G401.6 (cell line): ENCODE data around the gene MARK2.

ENCODE experiments used
- FAIRE-seq: peaks from 2 replicates; lab custom pipeline; 2012; peaks lifted over from hg19 to GRCh38; lab: Jason Lieb, UNC

Gene MARK2

GRCh38 chr11:63882555-63883242, 43.8 kb downstream of the MARK2 start:
- FAIRE-seq: no peak

- FAIRE-seq: no peak
These were observed 44.9 kb downstream of the MARK2 start for GRCh38 chr11:63883791-63884190.

- FAIRE-seq: no peak
These were observed 45.5 kb downstream of the MARK2 start for GRCh38 chr11:63884196-63884932.

GRCh38 chr11:63887386-63887999, 48.6 kb downstream of the MARK2 start:
- no peak for FAIRE-seq

- no peak for FAIRE-seq
These were observed 49.5 kb downstream of the MARK2 start for GRCh38 chr11:63888170-63889086.

GRCh38 chr11:63889344-63889743, 50.4 kb downstream of the MARK2 start:
- FAIRE-seq: no peak

- no peak for FAIRE-seq
These were observed 51.5 kb downstream of the MARK2 start for GRCh38 chr11:63890368-63890767.

- FAIRE-seq: no peak
These were observed 53.3 kb downstream of the MARK2 start for GRCh38 chr11:63892228-63892627.

GRCh38 chr11:63893355-63893754, 54.4 kb downstream of the MARK2 start:
- no peak for FAIRE-seq

- no peak for FAIRE-seq
These were observed 57.2 kb downstream of the MARK2 start for GRCh38 chr11:63896071-63896470.

- no peak for FAIRE-seq
These were observed 58.7 kb downstream of the MARK2 start for GRCh38 chr11:63897459-63898146.

- FAIRE-seq: no peak
These were observed 62.8 kb downstream of the MARK2 start for GRCh38 chr11:63901660-63902059.

GRCh38 chr11:63903884-63904283, 65.0 kb downstream of the MARK2 start:
- FAIRE-seq: no peak

GRCh38 chr11:63904743-63905142, 65.8 kb downstream of the MARK2 start:
- FAIRE-seq: no peak

- no peak for FAIRE-seq
These were observed 66.3 kb downstream of the MARK2 start for GRCh38 chr11:63905179-63905578.

GRCh38 chr11:63906087-63906486, 67.2 kb downstream of the MARK2 start:
- no peak for FAIRE-seq

- FAIRE-seq: no peak
These were observed 67.7 kb downstream of the MARK2 start for GRCh38 chr11:63906585-63906984.

- FAIRE-seq: no peak
These were observed 68.2 kb downstream of the MARK2 start for GRCh38 chr11:63907063-63907462.

- no peak for FAIRE-seq
These were observed 69.1 kb downstream of the MARK2 start for GRCh38 chr11:63907808-63908530.

GRCh38 chr11:63908631-63909401, 69.9 kb downstream of the MARK2 start:
- no peak for FAIRE-seq
